HL-60 (cell line): ENCODE measurements around the gene RAB11FIP5.

Source experiments
- POLR2AphosphoS5 ChIP-seq: IDR thresholded peaks from 2 replicates; pipeline ENCODE4 v1.6.1; 2012; ENCODE audit warnings: low read depth
- REST ChIP-seq: IDR thresholded peaks from 2 replicates; pipeline ENCODE4 v1.6.1; 2012; ENCODE audit warnings: low read depth; ENCODE audit not compliant: insufficient replicate concordance
- SPI1 ChIP-seq: IDR thresholded peaks from 2 replicates; pipeline ENCODE4 v1.6.1; 2012; ENCODE audit warnings: low read depth, mild to moderate bottlenecking, borderline replicate concordance
- TF ChIP-seq, protein P1 (sequence below): IDR thresholded peaks from one replicate; pipeline ENCODE4 v1.5.1; 2011; ENCODE audit warnings: low read length, control low read depth, inconsistent platforms; ENCODE audit not compliant: insufficient read depth

- TF ChIP-seq, protein P1, sequence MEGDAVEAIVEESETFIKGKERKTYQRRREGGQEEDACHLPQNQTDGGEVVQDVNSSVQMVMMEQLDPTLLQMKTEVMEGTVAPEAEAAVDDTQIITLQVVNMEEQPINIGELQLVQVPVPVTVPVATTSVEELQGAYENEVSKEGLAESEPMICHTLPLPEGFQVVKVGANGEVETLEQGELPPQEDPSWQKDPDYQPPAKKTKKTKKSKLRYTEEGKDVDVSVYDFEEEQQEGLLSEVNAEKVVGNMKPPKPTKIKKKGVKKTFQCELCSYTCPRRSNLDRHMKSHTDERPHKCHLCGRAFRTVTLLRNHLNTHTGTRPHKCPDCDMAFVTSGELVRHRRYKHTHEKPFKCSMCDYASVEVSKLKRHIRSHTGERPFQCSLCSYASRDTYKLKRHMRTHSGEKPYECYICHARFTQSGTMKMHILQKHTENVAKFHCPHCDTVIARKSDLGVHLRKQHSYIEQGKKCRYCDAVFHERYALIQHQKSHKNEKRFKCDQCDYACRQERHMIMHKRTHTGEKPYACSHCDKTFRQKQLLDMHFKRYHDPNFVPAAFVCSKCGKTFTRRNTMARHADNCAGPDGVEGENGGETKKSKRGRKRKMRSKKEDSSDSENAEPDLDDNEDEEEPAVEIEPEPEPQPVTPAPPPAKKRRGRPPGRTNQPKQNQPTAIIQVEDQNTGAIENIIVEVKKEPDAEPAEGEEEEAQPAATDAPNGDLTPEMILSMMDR, result no peak
- no peak for TF ChIP-seq POLR2AphosphoS5
- no peak for TF ChIP-seq REST
- no peak for TF ChIP-seq SPI1
Measured at GRCh38 chr2:73083886-73084800, 28.6 kb downstream of the RAB11FIP5 start.
